Liver (tissue), 9 donors: Measurements from ENCODE around the gene PRRG2. TPM values are rescaled to one million over a fixed set of nuclear protein-coding genes. Genes with fewer than 3 reads are reported as not detected.

Experiments
- DNase-seq: peaks from one replicate; pipeline ENCODE4 v3.0.0-alpha.2; 2017; ENCODE audit warnings: low spot score
- H3K27ac ChIP-seq, 2 donors: one replicate each; pipeline ENCODE4 v1.7.0; 2013; ENCODE audit warnings: inconsistent platforms in 2 of 2, low read length in 2 of 2, control low read depth in 1 of 2, low read depth in 1 of 2, mild to moderate bottlenecking in 1 of 2
- H3K27me3 ChIP-seq, 4 donors: one replicate each; pipeline versions ENCODE4 v1.6.1 to v1.7.0; 2013; ENCODE audit warnings: low read length in 3 of 4, inconsistent platforms in 1 of 4, mild to moderate bottlenecking in 1 of 4, moderate library complexity in 1 of 4; ENCODE audit not compliant: control insufficient read depth in 4 of 4, insufficient read depth in 4 of 4
- H3K36me3 ChIP-seq, 4 donors: one replicate each; pipeline versions ENCODE4 v1.6.1 to v1.7.0; 2013; ENCODE audit warnings: low read length in 3 of 4, mild to moderate bottlenecking in 3 of 4, low read depth in 1 of 4, moderate library complexity in 1 of 4; ENCODE audit not compliant: control insufficient read depth in 4 of 4, insufficient read depth in 3 of 4
- H3K4me1 ChIP-seq, 4 donors: one replicate each; pipeline versions ENCODE4 v1.6.1 to v1.7.0; 2013; ENCODE audit warnings: low read length in 3 of 4, mild to moderate bottlenecking in 3 of 4, moderate library complexity in 1 of 4; ENCODE audit not compliant: control insufficient read depth in 4 of 4, insufficient read depth in 4 of 4
- H3K4me3 ChIP-seq, 3 donors: one replicate each; pipeline versions ENCODE4 v1.6.1 to v1.7.0; 2013; ENCODE audit warnings: low read length in 3 of 3, control low read depth in 1 of 3, low read depth in 1 of 3, mild to moderate bottlenecking in 1 of 3
- H3K9ac ChIP-seq, 2 donors: one replicate each; pipeline ENCODE4 v1.7.0; 2013; ENCODE audit warnings: low read length in 2 of 2, mild to moderate bottlenecking in 2 of 2, moderate library complexity in 2 of 2, control low read depth in 1 of 2, low read depth in 1 of 2
- H3K9me3 ChIP-seq, 4 donors: one replicate each; pipeline versions ENCODE4 v1.6.1 to v1.7.0; 2013; ENCODE audit warnings: low read length in 3 of 4; ENCODE audit not compliant: control insufficient read depth in 4 of 4
- EGR1 ChIP-seq, 2 donors: IDR thresholded peaks; 2 replicates each; pipeline ENCODE4 v1.6.1; 2016 to 2018; ENCODE audit warnings: antibody characterized with exemption in 2 of 2, low read depth in 2 of 2
- FOXA1 ChIP-seq: IDR thresholded peaks from 2 replicates; pipeline ENCODE4 v1.6.1; 2016; ENCODE audit warnings: antibody characterized with exemption
- HNF4G ChIP-seq: IDR thresholded peaks from 2 replicates; pipeline ENCODE4 v1.6.1; 2016; ENCODE audit warnings: antibody characterized with exemption
- JUND ChIP-seq, 2 donors: IDR thresholded peaks; 2 replicates each; pipeline ENCODE4 v1.6.1; 2016; ENCODE audit warnings: antibody characterized with exemption in 2 of 2
- YY1 ChIP-seq: IDR thresholded peaks from 2 replicates; pipeline ENCODE4 v1.6.1; 2016; ENCODE audit warnings: antibody characterized with exemption, mild to moderate bottlenecking
- WGBS: extraction: QIAGEN DNeasy Blood & Tissue Kit; methylation state at CpG from one replicate; pipeline ENCODE4 v1.1.7; 2013; 5-methylcytosine and 5-hydroxymethylcytosine counted together
- polyA plus RNA-seq, 2 donors: library from polyadenylated mRNA; stranded (reverse) in 1 of 2; unstranded in 1 of 2; fragments of 200-250 nt in 1 of 2; fragments of >200 nt in 1 of 2; fragmentation: Nextera tagmentation in 1 of 2; extraction: Ambion mirVana in 1 of 2; gene quantifications; one replicate each; pipeline versions ENCODE4 v1.2.1 to v1.2.3, GENCODE V29; 2013 to 2015
- total RNA-seq, 2 donors: library from RNA; depleted of rRNA; stranded (reverse); fragments of >200 nt; gene quantifications; one replicate each; pipeline ENCODE4 v1.2.3, GENCODE V29; 2014
- TF ChIP-seq, protein P1 (sequence below): IDR thresholded peaks from 2 replicates; pipeline ENCODE4 v1.6.1; 2016; ENCODE audit warnings: antibody characterized with exemption
- TF ChIP-seq, protein P2 (sequence below): fragments of 150-350 bp; IDR thresholded peaks from 2 replicates; pipeline ENCODE4 v1.5.1; 2017; ENCODE audit warnings: improper control_type of control experiment, low read depth, low read length; ENCODE audit not compliant: missing input control
- TF ChIP-seq, protein P3 (sequence below): IDR thresholded peaks from 2 replicates; pipeline ENCODE4 v1.6.1; 2016; ENCODE audit warnings: antibody characterized with exemption
- TF ChIP-seq, protein P4 (sequence below): IDR thresholded peaks from 2 replicates; pipeline ENCODE4 v1.6.1; 2016; ENCODE audit warnings: antibody characterized with exemption, mild to moderate bottlenecking
- donor health status: healthy.
- donor health status: healthy.
- donor health status: healthy.
- donor health status: healthy.
- donor health status: healthy.

Gene PRRG2
- total and polyA plus RNA-seq, 4 donors: 1.1 to 2.8 (median 2.1) TPM

DNA sequence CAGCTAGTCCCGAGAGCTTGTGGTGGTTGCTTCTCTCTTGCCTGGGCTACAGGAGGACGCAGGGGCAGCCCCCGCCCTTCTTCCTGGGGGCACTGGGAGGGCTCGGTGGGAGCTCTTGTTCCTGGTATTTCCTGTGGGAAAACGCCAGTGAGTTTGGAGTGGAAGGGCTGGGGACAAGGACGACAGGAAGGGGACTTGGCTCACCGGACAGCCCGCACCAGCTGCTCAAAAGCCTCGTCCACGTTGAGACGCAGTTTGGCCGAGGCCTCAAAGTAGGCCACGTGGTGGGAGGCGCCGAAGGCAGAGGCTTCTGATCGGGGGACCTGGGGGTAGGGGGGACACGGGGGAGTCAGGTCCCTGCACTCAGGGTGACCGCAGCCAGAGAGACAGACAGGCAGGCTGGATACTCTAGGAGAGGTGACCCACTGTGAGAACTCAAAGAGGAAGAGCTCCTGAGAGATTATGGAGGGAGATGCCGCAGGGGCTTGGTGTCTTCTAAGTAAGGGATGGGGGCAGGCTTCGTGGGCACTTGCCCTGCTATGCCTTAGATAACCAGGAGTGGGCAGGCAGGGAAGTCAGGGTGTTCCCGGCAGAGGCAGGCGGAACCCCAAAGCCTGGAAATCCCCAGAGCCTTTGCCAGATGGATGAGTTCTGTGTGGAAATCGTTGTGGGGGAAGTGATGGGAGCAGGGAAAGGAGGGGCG, 54.6 kb downstream of the PRRG2 start:
- no peak for DNase-seq
- Histone ChIP-seq H3K4me3 (no peak overlapping the region), H3K36me3 (no peaks in the 10 kb centered on the region), H3K9ac (no peak overlapping the region), H3K27me3 (no peaks in the 10 kb centered on the region), H3K27ac (peak overlapping the region in 1 of 2 donors; percentile 1), H3K4me1 (peaks cover 0 to 8% (median 6%) of the 10 kb centered on the region in 4 donors), H3K9me3 (no peaks in the 10 kb centered on the region)
- TF ChIP-seq JUND (IDR thresholded peaks at IDR 0.05) (no peak), YY1 (no peak), EGR1 (IDR thresholded peaks at IDR 0.05; ENCODE audit: low read depth in 2 of 2) (no peak), HNF4G (no peak)
- TF ChIP-seq, protein P1, sequence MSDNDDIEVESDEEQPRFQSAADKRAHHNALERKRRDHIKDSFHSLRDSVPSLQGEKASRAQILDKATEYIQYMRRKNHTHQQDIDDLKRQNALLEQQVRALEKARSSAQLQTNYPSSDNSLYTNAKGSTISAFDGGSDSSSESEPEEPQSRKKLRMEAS: no peak
- TF ChIP-seq, protein P2, sequence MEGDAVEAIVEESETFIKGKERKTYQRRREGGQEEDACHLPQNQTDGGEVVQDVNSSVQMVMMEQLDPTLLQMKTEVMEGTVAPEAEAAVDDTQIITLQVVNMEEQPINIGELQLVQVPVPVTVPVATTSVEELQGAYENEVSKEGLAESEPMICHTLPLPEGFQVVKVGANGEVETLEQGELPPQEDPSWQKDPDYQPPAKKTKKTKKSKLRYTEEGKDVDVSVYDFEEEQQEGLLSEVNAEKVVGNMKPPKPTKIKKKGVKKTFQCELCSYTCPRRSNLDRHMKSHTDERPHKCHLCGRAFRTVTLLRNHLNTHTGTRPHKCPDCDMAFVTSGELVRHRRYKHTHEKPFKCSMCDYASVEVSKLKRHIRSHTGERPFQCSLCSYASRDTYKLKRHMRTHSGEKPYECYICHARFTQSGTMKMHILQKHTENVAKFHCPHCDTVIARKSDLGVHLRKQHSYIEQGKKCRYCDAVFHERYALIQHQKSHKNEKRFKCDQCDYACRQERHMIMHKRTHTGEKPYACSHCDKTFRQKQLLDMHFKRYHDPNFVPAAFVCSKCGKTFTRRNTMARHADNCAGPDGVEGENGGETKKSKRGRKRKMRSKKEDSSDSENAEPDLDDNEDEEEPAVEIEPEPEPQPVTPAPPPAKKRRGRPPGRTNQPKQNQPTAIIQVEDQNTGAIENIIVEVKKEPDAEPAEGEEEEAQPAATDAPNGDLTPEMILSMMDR: no peak
- TF ChIP-seq, protein P3, sequence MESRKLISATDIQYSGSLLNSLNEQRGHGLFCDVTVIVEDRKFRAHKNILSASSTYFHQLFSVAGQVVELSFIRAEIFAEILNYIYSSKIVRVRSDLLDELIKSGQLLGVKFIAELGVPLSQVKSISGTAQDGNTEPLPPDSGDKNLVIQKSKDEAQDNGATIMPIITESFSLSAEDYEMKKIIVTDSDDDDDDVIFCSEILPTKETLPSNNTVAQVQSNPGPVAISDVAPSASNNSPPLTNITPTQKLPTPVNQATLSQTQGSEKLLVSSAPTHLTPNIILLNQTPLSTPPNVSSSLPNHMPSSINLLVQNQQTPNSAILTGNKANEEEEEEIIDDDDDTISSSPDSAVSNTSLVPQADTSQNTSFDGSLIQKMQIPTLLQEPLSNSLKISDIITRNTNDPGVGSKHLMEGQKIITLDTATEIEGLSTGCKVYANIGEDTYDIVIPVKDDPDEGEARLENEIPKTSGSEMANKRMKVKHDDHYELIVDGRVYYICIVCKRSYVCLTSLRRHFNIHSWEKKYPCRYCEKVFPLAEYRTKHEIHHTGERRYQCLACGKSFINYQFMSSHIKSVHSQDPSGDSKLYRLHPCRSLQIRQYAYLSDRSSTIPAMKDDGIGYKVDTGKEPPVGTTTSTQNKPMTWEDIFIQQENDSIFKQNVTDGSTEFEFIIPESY: no peak
- TF ChIP-seq, protein P4, sequence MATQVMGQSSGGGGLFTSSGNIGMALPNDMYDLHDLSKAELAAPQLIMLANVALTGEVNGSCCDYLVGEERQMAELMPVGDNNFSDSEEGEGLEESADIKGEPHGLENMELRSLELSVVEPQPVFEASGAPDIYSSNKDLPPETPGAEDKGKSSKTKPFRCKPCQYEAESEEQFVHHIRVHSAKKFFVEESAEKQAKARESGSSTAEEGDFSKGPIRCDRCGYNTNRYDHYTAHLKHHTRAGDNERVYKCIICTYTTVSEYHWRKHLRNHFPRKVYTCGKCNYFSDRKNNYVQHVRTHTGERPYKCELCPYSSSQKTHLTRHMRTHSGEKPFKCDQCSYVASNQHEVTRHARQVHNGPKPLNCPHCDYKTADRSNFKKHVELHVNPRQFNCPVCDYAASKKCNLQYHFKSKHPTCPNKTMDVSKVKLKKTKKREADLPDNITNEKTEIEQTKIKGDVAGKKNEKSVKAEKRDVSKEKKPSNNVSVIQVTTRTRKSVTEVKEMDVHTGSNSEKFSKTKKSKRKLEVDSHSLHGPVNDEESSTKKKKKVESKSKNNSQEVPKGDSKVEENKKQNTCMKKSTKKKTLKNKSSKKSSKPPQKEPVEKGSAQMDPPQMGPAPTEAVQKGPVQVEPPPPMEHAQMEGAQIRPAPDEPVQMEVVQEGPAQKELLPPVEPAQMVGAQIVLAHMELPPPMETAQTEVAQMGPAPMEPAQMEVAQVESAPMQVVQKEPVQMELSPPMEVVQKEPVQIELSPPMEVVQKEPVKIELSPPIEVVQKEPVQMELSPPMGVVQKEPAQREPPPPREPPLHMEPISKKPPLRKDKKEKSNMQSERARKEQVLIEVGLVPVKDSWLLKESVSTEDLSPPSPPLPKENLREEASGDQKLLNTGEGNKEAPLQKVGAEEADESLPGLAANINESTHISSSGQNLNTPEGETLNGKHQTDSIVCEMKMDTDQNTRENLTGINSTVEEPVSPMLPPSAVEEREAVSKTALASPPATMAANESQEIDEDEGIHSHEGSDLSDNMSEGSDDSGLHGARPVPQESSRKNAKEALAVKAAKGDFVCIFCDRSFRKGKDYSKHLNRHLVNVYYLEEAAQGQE: no peak
- 64% methylated on average over 24 of the region's 24 CpGs for WGBS

DNA sequence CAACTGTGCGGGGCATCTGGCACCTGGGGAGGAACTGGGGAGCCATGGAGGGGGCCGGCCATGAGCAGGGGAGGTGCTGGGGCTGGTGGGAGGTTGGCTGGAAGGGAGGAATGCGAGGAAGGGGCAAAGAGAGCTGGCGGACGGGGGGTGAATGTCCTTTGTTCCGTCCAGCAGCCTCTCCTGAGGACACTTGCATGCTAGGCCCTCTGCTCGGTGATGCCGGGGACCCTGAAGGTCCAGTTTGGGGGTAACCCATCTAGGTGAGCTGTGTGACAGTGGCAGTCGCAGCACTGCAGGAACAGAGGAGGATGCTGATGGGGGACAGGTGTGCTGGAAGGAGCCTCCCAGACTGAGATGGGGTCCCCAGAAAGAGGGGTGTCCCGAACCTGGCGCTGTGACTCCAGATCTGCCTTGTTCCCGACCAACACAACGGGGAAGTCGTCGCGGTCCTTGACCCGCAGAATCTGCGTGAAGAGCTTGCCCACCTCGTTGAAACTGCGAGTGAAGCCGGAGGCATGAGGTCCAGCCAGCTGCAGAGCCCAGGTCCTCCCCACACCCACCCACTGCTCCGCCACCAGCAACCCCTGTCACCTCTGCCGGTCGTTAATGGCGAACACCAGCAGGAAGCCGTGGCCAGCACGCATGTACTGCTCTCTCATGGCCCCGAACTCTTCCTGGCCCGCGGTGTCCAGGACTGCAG, 55.3 kb downstream of the PRRG2 start:
- Histone ChIP-seq H3K27ac (peak overlapping the region in 1 of 2 donors; percentile 12), H3K9ac (no peak overlapping the region), H3K36me3 (no peaks in the 10 kb centered on the region), H3K9me3 (no peaks in the 10 kb centered on the region), H3K4me3 (no peak overlapping the region), H3K4me1 (peaks cover 0 to 12% (median 7%) of the 10 kb centered on the region in 4 donors), H3K27me3 (no peaks in the 10 kb centered on the region)
- 79% methylated on average over 30 of the region's 30 CpGs for WGBS
- no peak for DNase-seq
- no peak for TF ChIP-seq FOXA1
